Mucosa of descending colon (tissue), 3 donors: ENCODE data around the gene TMEM123. TPM values are rescaled to one million over a fixed set of nuclear protein-coding genes. Genes with fewer than 3 reads are reported as not detected.

Source experiments
- ATAC-seq: fragments of 200-7000 bp; cut with Tn5 transposase; one replicate; pipeline ENCODE4 v1.9.1; 2020; ENCODE audit warnings: mild to moderate bottlenecking, moderate library complexity
- DNase-seq, 3 donors: peaks; one replicate each; pipeline ENCODE4 v3.0.0-alpha.2; 2020
- H3K36me3 ChIP-seq: fragments of 200-600 bp; one replicate; pipeline ENCODE4 v1.8.0; 2021; ENCODE audit warnings: low read depth, mild to moderate bottlenecking
- H3K4me1 ChIP-seq: fragments of 200-600 bp; one replicate; pipeline ENCODE4 v1.8.0; 2021; ENCODE audit warnings: low read depth, mild to moderate bottlenecking
- H3K4me3 ChIP-seq: fragments of 200-600 bp; one replicate; pipeline ENCODE4 v1.8.0; 2021; ENCODE audit warnings: mild to moderate bottlenecking
- H3K9me3 ChIP-seq: fragments of 200-600 bp; one replicate; pipeline ENCODE4 v1.8.0; 2021; ENCODE audit warnings: mild to moderate bottlenecking
- intact Hi-C, 2 donors: fragments of 100-400 bp; cut with DNase I in 1 of 2; cut with micrococcal nuclease in 1 of 2; formaldehyde crosslinking; loops; one replicate each; pipeline versions ENCODE4 v1.11.0 to v1.11.1; 2022; cut with DNase I, micrococcal nuclease
- total RNA-seq, 3 donors: library from RNA; stranded (reverse); fragmentation: NEBNext Ultra II Directional in 2 of 3; extraction: Animal tissue kit (Norgen Biotek cat#: 25700) in 2 of 3; gene quantifications; one replicate each; pipeline versions ENCODE4 v1.2.1 to v1.2.4, GENCODE V29; 2021 to 2023
- TF ChIP-seq, protein P1 (sequence below): fragments of 200-600 bp; IDR thresholded peaks from one replicate; pipeline ENCODE4 v1.8.0; 2022; ENCODE audit warnings: antibody characterized with exemption, mild to moderate bottlenecking
- donor health status: DM: no; HTN: no; CAD: no; lungs with moderate emphysema.
- donor health status: DM: no; HTN: no; CAD: no.
- donor health status: DM: no; HTN: yes; CAD: no.

The TMEM123 gene
- total RNA-seq, 3 donors from 2014 or later, result 153 to 205 (median 157) TPM

- ATAC-seq, result peak; percentile 36
- no peak for DNase-seq
- Histone ChIP-seq H3K36me3 (no peaks in the 10 kb centered on the region), H3K4me3 (no peak overlapping the region), H3K9me3 (peaks cover 12% of the 10 kb centered on the region), H3K4me1 (no peaks in the 10 kb centered on the region)
- intact Hi-C loops, result no loop called here
- TF ChIP-seq, protein P1, sequence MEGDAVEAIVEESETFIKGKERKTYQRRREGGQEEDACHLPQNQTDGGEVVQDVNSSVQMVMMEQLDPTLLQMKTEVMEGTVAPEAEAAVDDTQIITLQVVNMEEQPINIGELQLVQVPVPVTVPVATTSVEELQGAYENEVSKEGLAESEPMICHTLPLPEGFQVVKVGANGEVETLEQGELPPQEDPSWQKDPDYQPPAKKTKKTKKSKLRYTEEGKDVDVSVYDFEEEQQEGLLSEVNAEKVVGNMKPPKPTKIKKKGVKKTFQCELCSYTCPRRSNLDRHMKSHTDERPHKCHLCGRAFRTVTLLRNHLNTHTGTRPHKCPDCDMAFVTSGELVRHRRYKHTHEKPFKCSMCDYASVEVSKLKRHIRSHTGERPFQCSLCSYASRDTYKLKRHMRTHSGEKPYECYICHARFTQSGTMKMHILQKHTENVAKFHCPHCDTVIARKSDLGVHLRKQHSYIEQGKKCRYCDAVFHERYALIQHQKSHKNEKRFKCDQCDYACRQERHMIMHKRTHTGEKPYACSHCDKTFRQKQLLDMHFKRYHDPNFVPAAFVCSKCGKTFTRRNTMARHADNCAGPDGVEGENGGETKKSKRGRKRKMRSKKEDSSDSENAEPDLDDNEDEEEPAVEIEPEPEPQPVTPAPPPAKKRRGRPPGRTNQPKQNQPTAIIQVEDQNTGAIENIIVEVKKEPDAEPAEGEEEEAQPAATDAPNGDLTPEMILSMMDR, result no peak
These were observed 22.3 kb downstream of the TMEM123 start for GRCh38 chr11:102430158-102430836.

DNA sequence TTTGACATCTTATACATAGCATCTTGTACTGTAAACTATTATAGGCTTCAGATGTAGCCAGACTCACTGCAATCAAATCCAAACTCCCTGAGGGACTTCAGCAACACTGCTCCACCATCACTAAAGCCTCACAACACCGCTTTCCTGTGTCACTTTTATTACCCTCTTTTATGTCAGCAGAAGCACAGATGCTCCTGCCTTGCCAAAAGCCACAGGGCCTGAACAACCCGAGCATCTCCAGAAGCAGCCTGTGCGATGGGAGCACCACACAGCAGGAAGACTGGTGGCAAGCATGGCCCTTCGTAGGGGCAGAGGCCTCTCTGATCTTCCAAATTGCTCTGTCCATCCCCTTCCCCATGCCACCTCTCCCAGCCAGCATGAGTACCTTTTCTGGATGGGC, 22.9 kb downstream of the TMEM123 start:
- intact Hi-C loops, result no loop called here
- TF ChIP-seq, protein P1, result no peak
- ATAC-seq (peak; percentile 28), DNase-seq (no peak)
- H3K9me3 ChIP-seq, result peaks cover 12% of the 10 kb centered on the region
- no peak overlapping the region for H3K4me3 ChIP-seq
- H3K36me3 ChIP-seq, result no peaks in the 10 kb centered on the region
- no peaks in the 10 kb centered on the region for H3K4me1 ChIP-seq

DNA sequence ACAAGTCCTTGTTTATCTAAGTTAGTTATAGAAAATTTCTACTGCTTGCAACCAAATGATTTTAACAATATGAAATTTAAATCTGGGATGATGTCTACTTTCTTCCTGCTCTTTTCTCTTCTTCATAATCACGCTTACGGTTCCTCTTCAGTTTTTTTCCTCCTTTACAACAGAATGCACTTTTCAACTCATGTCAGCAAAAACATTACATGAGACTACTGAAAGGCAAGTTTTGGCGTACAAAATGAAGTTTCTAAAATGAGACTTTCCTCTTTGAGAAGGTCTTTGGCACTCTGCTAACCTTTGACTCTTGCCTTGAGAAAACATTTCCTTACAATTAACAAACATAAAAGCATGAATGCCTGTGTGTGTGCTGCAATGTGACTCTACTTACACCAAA, 23.3 kb downstream of the TMEM123 start:
- ATAC-seq, result no peak
- peaks cover 12% of the 10 kb centered on the region for H3K9me3 ChIP-seq
- intact Hi-C loops, result no loop called here

GRCh38 chr11:102428696-102429095, 23.9 kb downstream of the TMEM123 start:
- TF ChIP-seq, protein P1, result no peak
- Histone ChIP-seq H3K4me3 (no peak overlapping the region), H3K36me3 (no peaks in the 10 kb centered on the region), H3K4me1 (no peaks in the 10 kb centered on the region), H3K9me3 (peaks cover 12% of the 10 kb centered on the region)
- DNase-seq (no peak), ATAC-seq (no peak)
- intact Hi-C loops, result no loop called here

More for the DNA sequence above, 23.3 kb downstream of the TMEM123 start:
- DNase-seq, result no peak
- TF ChIP-seq, protein P1, result no peak
- Histone ChIP-seq H3K4me1 (no peaks in the 10 kb centered on the region), H3K4me3 (no peak overlapping the region), H3K36me3 (no peaks in the 10 kb centered on the region)

DNA sequence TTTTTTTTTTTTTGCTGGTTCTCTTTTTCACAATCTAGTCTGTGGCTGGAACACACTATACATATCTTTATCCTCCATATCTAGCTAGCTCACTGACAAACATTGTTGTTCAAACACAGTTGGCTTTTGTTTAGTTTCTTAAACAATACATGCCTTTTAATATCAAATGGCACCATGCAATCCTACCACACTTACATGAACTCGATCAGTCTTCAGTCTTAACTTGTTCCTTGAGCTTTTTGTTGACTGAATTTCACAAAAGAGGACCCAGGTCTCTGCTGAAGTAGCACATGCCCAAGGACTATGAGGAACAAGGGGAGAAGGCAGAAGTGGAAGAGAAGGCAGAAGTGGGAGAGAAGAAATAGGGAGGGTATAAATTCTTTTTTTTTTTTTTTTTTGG, 25.5 kb downstream of the TMEM123 start:
- intact Hi-C loops, result no loop called here
- Histone ChIP-seq H3K9me3 (no peaks in the 10 kb centered on the region), H3K4me1 (no peaks in the 10 kb centered on the region), H3K4me3 (no peak overlapping the region), H3K36me3 (no peaks in the 10 kb centered on the region)
- DNase-seq (no peak), ATAC-seq (no peak)
- TF ChIP-seq, protein P1, result no peak
